Measurements from ENCODE around the gene TAF7.

DNA sequence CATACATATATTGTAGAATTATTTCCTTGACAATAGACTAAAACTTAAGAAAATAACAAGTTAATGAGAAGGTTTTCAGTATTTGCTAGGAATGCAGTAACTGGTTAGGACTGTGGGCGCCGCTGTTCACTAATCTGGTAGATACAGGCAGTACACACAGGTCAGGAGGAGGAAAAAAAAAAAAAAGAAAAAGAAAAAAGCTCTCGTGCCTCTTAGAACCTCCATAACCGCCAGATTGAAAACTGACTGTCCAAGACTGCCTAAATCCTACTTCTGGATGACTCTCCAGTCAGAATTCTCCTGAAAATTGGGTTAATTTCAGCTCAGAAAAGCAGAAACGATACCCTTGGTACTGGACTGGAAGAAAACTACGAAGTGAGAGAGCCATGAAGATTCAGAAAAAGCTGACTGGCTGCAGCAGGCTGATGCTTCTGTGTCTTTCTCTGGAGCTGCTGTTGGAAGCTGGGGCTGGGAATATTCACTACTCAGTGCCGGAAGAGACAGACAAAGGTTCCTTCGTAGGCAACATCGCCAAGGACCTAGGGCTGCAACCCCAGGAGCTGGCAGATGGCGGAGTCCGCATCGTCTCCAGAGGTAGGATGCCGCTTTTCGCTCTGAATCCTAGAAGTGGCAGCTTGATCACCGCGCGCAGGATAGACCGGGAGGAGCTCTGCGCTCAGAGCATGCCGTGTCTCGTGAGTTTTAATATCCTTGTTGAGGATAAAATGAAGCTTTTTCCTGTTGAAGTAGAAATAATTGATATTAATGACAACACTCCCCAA lies 9.9 kb upstream of the TAF7 start, which contains the start of gene PCDHGA1:
- TF ChIP-seq, protein P1, sequence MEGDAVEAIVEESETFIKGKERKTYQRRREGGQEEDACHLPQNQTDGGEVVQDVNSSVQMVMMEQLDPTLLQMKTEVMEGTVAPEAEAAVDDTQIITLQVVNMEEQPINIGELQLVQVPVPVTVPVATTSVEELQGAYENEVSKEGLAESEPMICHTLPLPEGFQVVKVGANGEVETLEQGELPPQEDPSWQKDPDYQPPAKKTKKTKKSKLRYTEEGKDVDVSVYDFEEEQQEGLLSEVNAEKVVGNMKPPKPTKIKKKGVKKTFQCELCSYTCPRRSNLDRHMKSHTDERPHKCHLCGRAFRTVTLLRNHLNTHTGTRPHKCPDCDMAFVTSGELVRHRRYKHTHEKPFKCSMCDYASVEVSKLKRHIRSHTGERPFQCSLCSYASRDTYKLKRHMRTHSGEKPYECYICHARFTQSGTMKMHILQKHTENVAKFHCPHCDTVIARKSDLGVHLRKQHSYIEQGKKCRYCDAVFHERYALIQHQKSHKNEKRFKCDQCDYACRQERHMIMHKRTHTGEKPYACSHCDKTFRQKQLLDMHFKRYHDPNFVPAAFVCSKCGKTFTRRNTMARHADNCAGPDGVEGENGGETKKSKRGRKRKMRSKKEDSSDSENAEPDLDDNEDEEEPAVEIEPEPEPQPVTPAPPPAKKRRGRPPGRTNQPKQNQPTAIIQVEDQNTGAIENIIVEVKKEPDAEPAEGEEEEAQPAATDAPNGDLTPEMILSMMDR (IDR thresholded peaks at IDR 0.05; ENCODE audit: low read depth, low read length): peak; percentile 23
- TF ChIP-seq POLR2A (IDR thresholded peaks at IDR 0.05; ENCODE audit: extremely low read depth, insufficient read length): no peak

All from NB4 (cell line).